ENCODE measurements around the gene TPK1. TPM values are rescaled to one million over a fixed set of nuclear protein-coding genes. Genes with fewer than 3 reads are reported as not detected.

The TPK1 gene
- total and polyA plus RNA-seq, 7 experiments from 2014 or later, result 18.2 to 32.9 (median 26.3) TPM

DNA sequence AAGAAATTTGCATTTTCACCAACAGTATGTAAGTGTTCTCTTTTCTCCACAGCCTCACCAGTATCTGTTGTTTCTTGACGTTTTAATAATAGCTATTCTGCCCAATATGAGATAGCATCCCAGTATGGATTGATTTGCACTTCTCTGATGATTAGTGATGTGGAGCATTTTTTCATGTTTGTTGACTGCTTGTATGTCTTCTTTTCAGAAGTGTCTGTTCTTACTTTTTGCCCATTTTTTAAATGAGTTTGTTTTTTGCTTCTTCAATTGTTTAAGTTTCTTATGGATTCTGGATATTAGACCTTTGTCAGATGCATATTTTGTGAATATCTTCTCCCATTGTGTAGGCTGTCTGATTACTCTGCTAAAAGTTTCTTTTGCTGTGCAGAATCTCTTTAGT, 12.2 kb upstream of the TPK1 start:
- ChIA-PET CTCF (no interaction called here), POLR2A (no interaction called here)
- no peak overlapping the region for H3K4me3 Mint-ChIP-seq
- Histone ChIP-seq H3K9me3 (ENCODE audit: control insufficient read depth in 2 of 3, low read length in 3 of 3) (no peaks in the 10 kb centered on the region), H3K4me1 (ENCODE audit: control insufficient read depth in 2 of 2, insufficient read depth in 2 of 2, low read length in 2 of 2) (no peaks in the 10 kb centered on the region), H3K4me3 (ENCODE audit: low read length) (no peak overlapping the region), H3K27ac (ENCODE audit: low read depth, low read length) (no peak overlapping the region), H3K36me3 (ENCODE audit: control insufficient read depth in 2 of 3, insufficient read depth in 3 of 3, low read length in 3 of 3) (no peaks in the 10 kb centered on the region), H3K27me3 (ENCODE audit: control insufficient read depth in 2 of 2, insufficient read depth in 2 of 2, low read length in 2 of 2) (peaks cover 0 to 2% of the 10 kb centered on the region in 2 donors)
- H3K4me1 Mint-ChIP-seq, result no peaks in the 10 kb centered on the region
- H3K27me3 Mint-ChIP-seq, result no peaks in the 10 kb centered on the region
- no peak for ATAC-seq
- DNase-seq, result no peak
- intact Hi-C loops (cut with micrococcal nuclease), result loop anchor here in 1 of 2 donors (5.0 kb wide), 1 partner anchor 36 kb away; no protein-coding TSS in a partner anchor
- H3K27ac Mint-ChIP-seq, result no peak overlapping the region
- H3K9me3 Mint-ChIP-seq, result peaks cover 1 to 28% (median 12%) of the 10 kb centered on the region in 11 donors
- peaks cover 0 to 9% (median 8%) of the 10 kb centered on the region in 5 donors for H3K36me3 Mint-ChIP-seq

DNA sequence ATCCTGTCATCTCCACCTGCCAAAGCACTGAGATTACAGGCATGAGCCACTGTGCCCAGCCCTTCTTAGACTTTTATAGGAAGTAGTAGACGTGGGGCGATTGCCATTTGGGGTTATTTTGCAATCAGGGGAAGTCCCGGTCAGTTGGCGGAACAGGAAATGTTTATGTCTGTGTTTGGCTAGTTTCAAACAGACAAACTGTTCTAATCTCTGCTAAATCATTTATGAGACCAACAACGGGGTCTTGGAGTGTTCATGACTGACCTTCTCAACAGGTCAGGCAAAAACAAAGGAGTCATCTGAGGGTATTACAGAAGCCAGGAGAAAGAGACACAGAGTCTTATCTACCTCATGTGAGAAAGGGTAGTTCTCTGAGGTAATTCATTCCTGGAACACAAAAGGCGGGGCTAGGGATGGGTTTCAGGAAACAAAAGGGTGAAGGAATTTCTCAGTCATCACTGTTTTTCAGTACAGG, 6.6 kb upstream of the TPK1 start:
- peaks cover 3 to 40% (median 14%) of the 10 kb centered on the region in 11 donors for H3K9me3 Mint-ChIP-seq
- H3K27me3 Mint-ChIP-seq, result no peaks in the 10 kb centered on the region
- H3K4me3 Mint-ChIP-seq, result peak overlapping the region in 1 of 10 donors; percentile 59
- H3K4me1 Mint-ChIP-seq, result peaks cover 7 to 19% (median 12%) of the 10 kb centered on the region in 7 donors
- Histone ChIP-seq H3K9me3 (ENCODE audit: control insufficient read depth in 2 of 3, low read length in 3 of 3) (no peaks in the 10 kb centered on the region), H3K36me3 (ENCODE audit: control insufficient read depth in 2 of 3, insufficient read depth in 3 of 3, low read length in 3 of 3) (no peaks in the 10 kb centered on the region), H3K27ac (ENCODE audit: low read depth, low read length) (no peak overlapping the region), H3K27me3 (ENCODE audit: control insufficient read depth in 2 of 2, insufficient read depth in 2 of 2, low read length in 2 of 2) (peaks cover 0 to 2% of the 10 kb centered on the region in 2 donors), H3K4me3 (ENCODE audit: low read length) (no peak overlapping the region), H3K4me1 (ENCODE audit: control insufficient read depth in 2 of 2, insufficient read depth in 2 of 2, low read length in 2 of 2) (no peaks in the 10 kb centered on the region)
- intact Hi-C loops (cut with micrococcal nuclease), result no loop called here
- ATAC-seq, result peak; percentile 82
- CTCF ChIA-PET, result no interaction called here
- peak overlapping the region in 1 of 9 donors; percentile 85 for H3K27ac Mint-ChIP-seq
- POLR2A ChIA-PET, result no interaction called here
- H3K36me3 Mint-ChIP-seq, result peaks cover 6 to 30% (median 19%) of the 10 kb centered on the region in 5 donors
- no peak for DNase-seq

DNA sequence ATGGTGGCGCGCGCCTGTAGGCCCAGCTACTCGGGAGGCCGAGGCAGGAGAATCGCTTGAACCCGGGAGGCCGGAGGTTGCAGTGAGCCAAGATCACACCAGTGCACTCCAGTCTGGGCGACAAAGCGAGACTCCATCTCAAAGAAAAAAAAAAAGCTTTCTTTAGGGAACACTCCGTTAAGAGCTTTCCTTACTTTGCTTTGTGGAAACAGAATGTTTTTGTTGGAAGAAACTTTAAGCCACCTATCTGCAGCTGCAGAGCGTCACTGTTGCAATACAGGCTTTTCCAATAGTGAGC, 641 bp upstream of the TPK1 start:
- CTCF ChIA-PET, result interaction anchor here (1.0 to 2.9 kb wide), 8 partner anchors 9 to 100 kb away, joined by 3 to 20 read pairs (median 4); no protein-coding TSS in a partner anchor
- Histone ChIP-seq H3K27me3 (ENCODE audit: control insufficient read depth in 2 of 2, insufficient read depth in 2 of 2, low read length in 2 of 2) (no peaks in the 10 kb centered on the region), H3K27ac (ENCODE audit: low read depth, low read length) (peak overlapping the region; percentile 89), H3K4me3 (ENCODE audit: low read length) (peak overlapping the region; percentile 90), H3K36me3 (ENCODE audit: control insufficient read depth in 2 of 3, insufficient read depth in 3 of 3, low read length in 3 of 3) (peaks cover 0 to 4% (median 0%) of the 10 kb centered on the region in 3 experiments), H3K9me3 (ENCODE audit: control insufficient read depth in 2 of 3, low read length in 3 of 3) (no peaks in the 10 kb centered on the region), H3K4me1 (ENCODE audit: control insufficient read depth in 2 of 2, insufficient read depth in 2 of 2, low read length in 2 of 2) (peaks cover 8 to 27% of the 10 kb centered on the region in 2 donors)
- POLR2A ChIA-PET, result interaction anchor here (0.7 to 10.0 kb wide), 21 partner anchors 9 to 935 kb away, joined by 3 to 394 read pairs (median 10); partner anchors contain the start of gene TCAF1
- Mint-ChIP-seq H3K4me3 (peak overlapping the region; percentile 30 to 98 (median 90)), H3K9me3 (peaks cover 5 to 47% (median 16%) of the 10 kb centered on the region in 11 donors), H3K27ac (peak overlapping the region; percentile 75 to 100 (median 94)), H3K4me1 (peaks cover 23 to 60% (median 38%) of the 10 kb centered on the region in 7 donors), H3K36me3 (peaks cover 6 to 37% (median 25%) of the 10 kb centered on the region in 5 donors), H3K27me3 (no peaks in the 10 kb centered on the region)
- intact Hi-C loops (cut with micrococcal nuclease), result loop anchor here (2.0 to 10.0 kb wide), 3 partner anchors 20 to 1452 kb away; partner anchors contain the start of gene ZYX (in 1 of the 2)
- DNase-seq (no peak), ATAC-seq (no peak)

DNA sequence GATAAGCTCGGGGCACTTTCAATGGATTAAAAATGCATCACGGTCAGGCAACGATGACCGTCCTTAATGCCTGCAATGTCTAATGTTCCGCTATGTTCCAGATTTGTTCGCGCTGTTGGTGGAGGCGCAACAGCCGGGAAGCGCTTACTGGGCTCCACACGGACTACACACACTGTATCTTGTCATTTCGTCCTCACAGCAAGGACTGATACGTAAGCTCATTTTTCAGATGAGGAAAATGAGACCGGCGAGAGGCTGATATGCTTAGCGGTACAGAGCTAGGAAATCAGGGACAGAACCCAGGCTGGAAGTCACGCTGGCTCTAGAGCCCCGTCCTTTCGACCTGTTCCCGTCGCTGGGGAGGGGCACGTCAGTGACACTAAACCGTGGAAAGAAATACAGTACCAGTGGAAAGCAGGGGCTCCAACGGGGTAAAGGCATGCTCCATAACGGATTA, 670 bp downstream of the TPK1 start:
- peaks cover 8 to 30% of the 10 kb centered on the region in 2 donors for H3K4me1 ChIP-seq (ENCODE audit: control insufficient read depth in 2 of 2, insufficient read depth in 2 of 2, low read length in 2 of 2)
- H3K4me3 Mint-ChIP-seq, result peak overlapping the region; percentile 92 to 99 (median 98)
- DNase-seq, result peak in 2 of 9 donors; percentile 43 to 44
- H3K27ac Mint-ChIP-seq, result peak overlapping the region; percentile 97 to 100 (median 98)
- POLR2A ChIA-PET, result interaction anchor here (0.6 to 10.0 kb wide), 26 partner anchors 8 to 934 kb away, joined by 3 to 394 read pairs (median 7); no protein-coding TSS in a partner anchor
- peaks cover 11 to 38% (median 29%) of the 10 kb centered on the region in 5 donors for H3K36me3 Mint-ChIP-seq
- ATAC-seq, result peak; percentile 30
- H3K9me3 Mint-ChIP-seq, result peaks cover 6 to 41% (median 15%) of the 10 kb centered on the region in 11 donors
- H3K27me3 Mint-ChIP-seq, result no peaks in the 10 kb centered on the region
- CTCF ChIA-PET, result interaction anchor here (0.6 to 2.9 kb wide), 11 partner anchors 10 to 96 kb away, joined by 3 to 20 read pairs (median 5); no protein-coding TSS in a partner anchor
- intact Hi-C loops (cut with micrococcal nuclease), result loop anchor here (1.0 to 10.0 kb wide), 6 partner anchors 17 to 1450 kb away; partner anchors contain the start of gene ZYX (in 1 of the 2)
- peak overlapping the region; percentile 89 for H3K27ac ChIP-seq (ENCODE audit: low read depth, low read length)
- H3K9me3 ChIP-seq (ENCODE audit: control insufficient read depth in 2 of 3, low read length in 3 of 3), result no peaks in the 10 kb centered on the region
- H3K27me3 ChIP-seq (ENCODE audit: control insufficient read depth in 2 of 2, insufficient read depth in 2 of 2, low read length in 2 of 2), result no peaks in the 10 kb centered on the region
- peaks cover 28 to 73% (median 42%) of the 10 kb centered on the region in 7 donors for H3K4me1 Mint-ChIP-seq
- H3K4me3 ChIP-seq (ENCODE audit: low read length), result peak overlapping the region; percentile 90
- peaks cover 0 to 4% (median 0%) of the 10 kb centered on the region in 3 experiments for H3K36me3 ChIP-seq (ENCODE audit: control insufficient read depth in 2 of 3, insufficient read depth in 3 of 3, low read length in 3 of 3)

DNA sequence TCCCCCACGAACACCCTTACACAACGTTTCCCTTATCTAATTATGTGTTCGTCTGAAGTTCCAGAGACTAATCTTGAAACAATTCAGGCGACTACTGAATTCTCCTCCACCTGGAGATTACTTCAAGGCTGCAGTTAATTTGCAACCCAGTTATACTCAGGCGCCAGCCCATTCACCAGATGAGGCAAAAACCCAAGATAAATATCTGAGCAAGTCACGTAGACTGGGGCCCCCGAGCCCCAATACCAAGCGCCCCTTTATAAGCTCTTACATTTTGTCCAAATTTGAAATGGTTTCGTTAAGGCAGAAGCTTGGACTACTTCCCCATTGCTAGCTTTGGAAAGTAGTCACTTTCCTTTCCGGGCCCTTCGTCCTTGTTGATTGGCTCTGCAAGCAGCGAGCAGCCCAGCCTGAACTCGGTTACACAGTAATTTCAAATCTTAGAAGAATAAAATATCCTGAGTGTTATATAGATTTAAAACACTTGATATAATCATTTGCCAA, 1.2 kb downstream of the TPK1 start:
- DNase-seq (peak in 7 of 9 donors; percentile 23 to 56 (median 49)), ATAC-seq (no peak)
- peak overlapping the region; percentile 89 for H3K27ac ChIP-seq (ENCODE audit: low read depth, low read length)
- POLR2A ChIA-PET, result interaction anchor here (0.6 to 10.0 kb wide), 24 partner anchors 7 to 933 kb away, joined by 3 to 394 read pairs (median 7); no protein-coding TSS in a partner anchor
- peaks cover 13 to 35% of the 10 kb centered on the region in 2 donors for H3K4me1 ChIP-seq (ENCODE audit: control insufficient read depth in 2 of 2, insufficient read depth in 2 of 2, low read length in 2 of 2)
- H3K27me3 Mint-ChIP-seq, result no peaks in the 10 kb centered on the region
- no peaks in the 10 kb centered on the region for H3K9me3 ChIP-seq (ENCODE audit: control insufficient read depth in 2 of 3, low read length in 3 of 3)
- CTCF ChIA-PET, result interaction anchor here (0.6 to 2.9 kb wide), 10 partner anchors 9 to 95 kb away, joined by 3 to 20 read pairs (median 5); no protein-coding TSS in a partner anchor
- H3K27me3 ChIP-seq (ENCODE audit: control insufficient read depth in 2 of 2, insufficient read depth in 2 of 2, low read length in 2 of 2), result no peaks in the 10 kb centered on the region
- intact Hi-C loops (cut with micrococcal nuclease), result loop anchor here (1.0 to 10.0 kb wide), 6 partner anchors 16 to 1450 kb away; partner anchors contain the start of gene ZYX (in 1 of the 2)
- H3K27ac Mint-ChIP-seq, result peak overlapping the region; percentile 97 to 100 (median 98)
- H3K9me3 Mint-ChIP-seq, result peaks cover 6 to 36% (median 14%) of the 10 kb centered on the region in 11 donors
- H3K4me3 Mint-ChIP-seq, result peak overlapping the region; percentile 92 to 99 (median 98)
- H3K36me3 ChIP-seq (ENCODE audit: control insufficient read depth in 2 of 3, insufficient read depth in 3 of 3, low read length in 3 of 3), result peaks cover 0 to 4% (median 0%) of the 10 kb centered on the region in 3 experiments
- H3K36me3 Mint-ChIP-seq, result peaks cover 9 to 35% (median 24%) of the 10 kb centered on the region in 5 donors
- peaks cover 29 to 78% (median 47%) of the 10 kb centered on the region in 7 donors for H3K4me1 Mint-ChIP-seq
- H3K4me3 ChIP-seq (ENCODE audit: low read length), result peak overlapping the region; percentile 90

DNA sequence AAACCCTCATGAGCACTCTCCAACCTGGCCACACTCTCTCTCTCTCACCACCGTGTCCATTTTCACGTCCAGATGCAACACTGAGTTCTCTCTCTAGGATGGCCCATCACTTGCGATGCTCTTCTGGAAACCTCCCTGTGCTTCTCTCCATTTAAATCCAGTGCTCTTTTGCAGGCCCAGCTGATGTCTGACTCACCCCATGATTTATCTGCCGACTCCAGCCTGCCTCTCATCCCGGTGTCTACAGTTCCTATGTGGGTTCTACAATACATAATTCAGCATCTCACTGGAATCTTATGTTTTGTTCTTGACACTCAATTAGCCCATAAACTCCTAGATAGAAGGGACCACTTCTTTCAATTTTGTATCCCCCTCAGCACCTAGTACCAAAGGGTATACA, 5.0 kb downstream of the TPK1 start:
- Histone ChIP-seq H3K27me3 (ENCODE audit: control insufficient read depth in 2 of 2, insufficient read depth in 2 of 2, low read length in 2 of 2) (no peaks in the 10 kb centered on the region), H3K4me1 (ENCODE audit: control insufficient read depth in 2 of 2, insufficient read depth in 2 of 2, low read length in 2 of 2) (peaks cover 9 to 26% of the 10 kb centered on the region in 2 donors), H3K4me3 (ENCODE audit: low read length) (no peak overlapping the region), H3K27ac (ENCODE audit: low read depth, low read length) (peak overlapping the region; percentile 15), H3K9me3 (ENCODE audit: control insufficient read depth in 2 of 3, low read length in 3 of 3) (no peaks in the 10 kb centered on the region), H3K36me3 (ENCODE audit: control insufficient read depth in 2 of 3, insufficient read depth in 3 of 3, low read length in 3 of 3) (peaks cover 0 to 4% (median 0%) of the 10 kb centered on the region in 3 experiments)
- ATAC-seq (no peak), DNase-seq (no peak)
- Mint-ChIP-seq H3K4me1 (peaks cover 26 to 85% (median 60%) of the 10 kb centered on the region in 7 donors), H3K9me3 (peaks cover 0 to 5% (median 0%) of the 10 kb centered on the region in 11 donors), H3K36me3 (peaks cover 0 to 11% (median 9%) of the 10 kb centered on the region in 5 donors), H3K27me3 (no peaks in the 10 kb centered on the region), H3K4me3 (peak overlapping the region in 5 of 10 donors; percentile 2 to 17 (median 4)), H3K27ac (peak overlapping the region in 8 of 9 donors; percentile 52 to 100 (median 74))
- ChIA-PET POLR2A (interaction anchor here (0.9 to 10.0 kb wide), 3 partner anchors 10 to 30 kb away, joined by 3 to 394 read pairs (median 4); no protein-coding TSS in a partner anchor), CTCF (interaction anchor here (1.4 kb wide), 1 partner anchor 18 kb away, joined by 3 read pairs; no protein-coding TSS in a partner anchor)
- intact Hi-C loops (cut with micrococcal nuclease), result loop anchor here in 1 of 2 donors (10.0 kb wide), 1 partner anchor 1446 kb away; the partner anchor contains the start of gene ZYX
